ENCODE data around the gene ICAM2.

ICAM2 gene

DNA sequence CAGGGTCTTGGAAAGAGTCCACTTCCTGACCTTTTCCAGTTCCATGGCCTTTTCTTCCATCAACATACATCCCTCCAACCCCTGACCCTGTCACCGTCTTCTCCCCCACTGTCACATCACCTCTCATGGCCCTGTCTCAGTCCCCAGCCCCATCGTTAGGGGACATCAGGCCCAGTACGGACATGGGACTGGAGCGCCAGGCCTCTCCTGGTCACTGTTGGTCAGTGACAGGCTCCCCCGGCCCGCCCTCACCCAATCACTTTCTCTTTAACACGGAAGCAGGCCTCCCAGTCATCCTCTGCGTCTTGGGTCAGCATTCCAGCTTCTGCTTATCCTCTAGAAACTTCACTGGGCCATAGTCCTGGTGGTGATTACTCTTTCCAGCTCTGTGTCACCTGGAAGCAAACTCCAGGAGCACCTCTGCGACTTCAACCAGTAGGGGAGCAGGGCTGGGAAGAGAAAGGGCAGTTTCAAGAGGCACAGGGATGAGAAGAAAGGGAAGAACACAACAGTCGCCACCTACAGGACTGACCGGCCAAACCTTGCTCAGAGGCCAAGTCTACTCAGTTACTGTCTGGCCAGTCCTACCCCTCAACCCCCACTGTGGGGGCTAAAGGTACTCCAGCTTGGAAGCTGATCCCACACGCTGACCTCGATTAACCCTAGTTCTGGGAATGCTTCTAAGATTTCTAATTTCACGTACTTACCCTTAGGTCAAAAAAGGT, 15.9 kb upstream of the ICAM2 start:
- no peak overlapping the region for H3K4me3 ChIP-seq (ENCODE audit: low read depth, low read length)
- TF ChIP-seq, protein P1, sequence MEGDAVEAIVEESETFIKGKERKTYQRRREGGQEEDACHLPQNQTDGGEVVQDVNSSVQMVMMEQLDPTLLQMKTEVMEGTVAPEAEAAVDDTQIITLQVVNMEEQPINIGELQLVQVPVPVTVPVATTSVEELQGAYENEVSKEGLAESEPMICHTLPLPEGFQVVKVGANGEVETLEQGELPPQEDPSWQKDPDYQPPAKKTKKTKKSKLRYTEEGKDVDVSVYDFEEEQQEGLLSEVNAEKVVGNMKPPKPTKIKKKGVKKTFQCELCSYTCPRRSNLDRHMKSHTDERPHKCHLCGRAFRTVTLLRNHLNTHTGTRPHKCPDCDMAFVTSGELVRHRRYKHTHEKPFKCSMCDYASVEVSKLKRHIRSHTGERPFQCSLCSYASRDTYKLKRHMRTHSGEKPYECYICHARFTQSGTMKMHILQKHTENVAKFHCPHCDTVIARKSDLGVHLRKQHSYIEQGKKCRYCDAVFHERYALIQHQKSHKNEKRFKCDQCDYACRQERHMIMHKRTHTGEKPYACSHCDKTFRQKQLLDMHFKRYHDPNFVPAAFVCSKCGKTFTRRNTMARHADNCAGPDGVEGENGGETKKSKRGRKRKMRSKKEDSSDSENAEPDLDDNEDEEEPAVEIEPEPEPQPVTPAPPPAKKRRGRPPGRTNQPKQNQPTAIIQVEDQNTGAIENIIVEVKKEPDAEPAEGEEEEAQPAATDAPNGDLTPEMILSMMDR (IDR thresholded peaks at IDR 0.05; ENCODE audit: low read depth, low read length) = no peak

DNA sequence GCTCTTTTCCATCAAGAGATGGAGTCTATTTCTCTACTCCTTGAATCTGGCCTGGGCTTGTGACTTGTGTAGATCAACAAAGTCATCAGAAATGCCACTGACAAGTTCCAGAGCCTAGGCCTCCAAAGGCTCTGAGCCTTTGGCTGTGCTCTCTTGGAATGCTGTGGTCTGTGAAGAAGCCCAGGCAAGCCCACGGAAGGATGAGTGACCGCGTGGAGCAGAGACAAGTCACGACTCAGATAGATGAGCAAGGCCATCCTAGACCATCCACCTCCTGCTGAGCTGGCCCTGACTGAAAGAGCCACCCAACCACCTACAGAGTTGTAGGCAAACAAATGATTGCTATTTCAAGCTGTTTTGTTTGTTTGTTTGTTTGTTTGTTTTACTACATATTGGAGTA, 11.6 kb upstream of the ICAM2 start:
- no peak overlapping the region for H3K4me3 ChIP-seq (ENCODE audit: low read depth, low read length)
- TF ChIP-seq, protein P1 (IDR thresholded peaks at IDR 0.05; ENCODE audit: low read depth, low read length) = no peak

DNA sequence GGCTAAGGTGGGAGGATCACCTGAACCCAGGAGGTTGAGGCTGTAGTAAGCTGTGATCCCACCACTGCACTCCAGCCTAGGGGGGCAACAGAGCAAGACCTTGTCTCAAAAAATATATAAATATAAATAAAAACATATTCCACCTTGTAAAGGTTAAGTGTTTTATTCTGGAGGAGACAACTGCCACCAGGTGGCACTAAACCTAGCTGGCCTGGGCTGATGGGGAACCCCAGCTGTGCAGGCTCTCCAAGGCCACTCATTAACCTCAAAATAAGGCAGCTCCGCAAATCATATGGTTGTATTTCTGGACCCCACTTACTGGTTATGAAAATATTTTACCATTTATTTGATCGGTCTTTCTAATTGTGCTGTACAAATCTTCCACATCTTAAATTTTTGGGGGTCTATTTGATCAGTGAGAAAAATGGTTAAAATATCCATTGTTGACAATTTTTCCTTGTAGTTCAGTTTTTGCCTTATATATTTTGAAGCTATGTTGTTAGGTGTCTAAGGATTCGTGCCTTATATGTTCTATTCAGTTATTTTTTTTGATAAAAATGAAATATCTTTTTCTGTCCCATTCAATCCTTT, 8.5 kb upstream of the ICAM2 start:
- TF ChIP-seq, protein P1 (IDR thresholded peaks at IDR 0.05; ENCODE audit: low read depth, low read length) = peak; percentile 57
- H3K4me3 ChIP-seq (ENCODE audit: low read depth, low read length) = no peak overlapping the region

DNA sequence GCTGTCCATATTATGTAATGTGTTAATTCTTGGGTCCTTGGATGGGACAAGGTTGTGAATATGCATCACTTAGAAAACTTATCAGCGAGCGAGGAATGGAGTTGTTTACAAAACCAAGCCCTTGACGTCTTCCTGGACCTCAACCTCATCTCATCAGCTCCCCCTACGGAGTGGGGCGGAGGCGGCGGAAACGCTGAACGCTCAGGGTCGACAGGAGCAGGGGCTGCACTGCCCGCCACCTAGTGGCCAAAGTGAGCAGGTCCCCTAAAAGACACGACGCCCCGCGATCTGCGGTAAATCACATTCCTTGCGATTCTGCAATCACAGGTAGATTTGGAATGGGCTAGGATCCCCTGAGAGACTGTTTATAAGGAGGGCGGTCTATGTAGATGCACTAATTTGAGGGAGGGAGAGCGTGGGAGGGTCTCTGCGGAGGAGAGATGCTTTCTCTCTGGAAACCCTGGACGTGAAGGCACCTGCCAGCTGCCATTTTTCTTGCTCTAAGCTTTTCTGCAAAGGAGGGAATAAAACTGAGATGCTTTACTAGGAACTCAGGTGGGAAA, 5.4 kb upstream of the ICAM2 start:
- H3K4me3 ChIP-seq (ENCODE audit: low read depth, low read length) = no peak overlapping the region
- TF ChIP-seq, protein P1 (IDR thresholded peaks at IDR 0.05; ENCODE audit: low read depth, low read length) = peak; percentile 92

DNA sequence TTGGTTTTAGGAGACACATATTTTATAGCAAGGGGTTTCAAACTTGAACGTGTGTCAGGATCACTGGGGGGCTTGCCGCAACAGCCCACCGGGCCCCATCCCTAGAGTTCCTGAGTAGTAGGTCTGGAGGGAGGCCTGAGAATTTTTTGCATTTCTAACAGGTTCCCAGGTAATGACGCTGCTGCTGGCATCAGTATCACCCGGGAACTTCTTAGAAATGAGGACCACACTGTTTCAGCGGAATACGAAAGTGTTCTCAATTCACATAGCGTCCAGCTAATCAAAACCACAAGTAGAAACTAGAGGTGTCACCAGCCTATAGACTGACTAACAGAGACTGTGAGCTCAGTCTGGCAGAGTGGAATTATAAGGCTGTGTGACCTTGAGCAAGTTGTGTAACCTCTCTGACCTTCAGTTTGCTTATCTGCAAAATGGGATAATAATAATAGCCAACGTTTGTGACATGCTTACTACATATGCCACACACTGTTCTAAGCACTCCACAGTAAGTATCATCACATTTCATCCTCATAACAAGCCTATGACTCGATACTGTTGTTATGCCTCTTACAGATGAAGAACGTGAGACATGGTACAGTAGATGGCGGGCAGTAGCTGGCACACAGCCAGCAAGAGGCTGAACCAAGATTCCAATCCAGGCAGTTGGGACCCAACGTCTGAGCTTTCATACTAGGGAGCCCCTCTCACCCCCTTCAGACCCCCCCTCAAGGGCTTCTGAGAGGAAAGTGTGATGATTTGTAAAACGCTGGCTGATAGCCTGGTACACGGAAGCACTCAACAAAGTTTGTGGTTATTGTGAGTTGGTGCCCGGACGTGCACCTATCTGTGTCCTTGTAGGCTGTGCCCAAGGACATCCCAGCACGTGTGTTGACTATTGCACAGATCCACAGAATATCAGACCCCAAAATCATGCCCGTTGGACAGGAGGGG, 4.6 kb upstream of the ICAM2 start:
- no peak overlapping the region for H3K4me3 ChIP-seq (ENCODE audit: low read depth, low read length)
- TF ChIP-seq, protein P1 (IDR thresholded peaks at IDR 0.05; ENCODE audit: low read depth, low read length) = no peak

DNA sequence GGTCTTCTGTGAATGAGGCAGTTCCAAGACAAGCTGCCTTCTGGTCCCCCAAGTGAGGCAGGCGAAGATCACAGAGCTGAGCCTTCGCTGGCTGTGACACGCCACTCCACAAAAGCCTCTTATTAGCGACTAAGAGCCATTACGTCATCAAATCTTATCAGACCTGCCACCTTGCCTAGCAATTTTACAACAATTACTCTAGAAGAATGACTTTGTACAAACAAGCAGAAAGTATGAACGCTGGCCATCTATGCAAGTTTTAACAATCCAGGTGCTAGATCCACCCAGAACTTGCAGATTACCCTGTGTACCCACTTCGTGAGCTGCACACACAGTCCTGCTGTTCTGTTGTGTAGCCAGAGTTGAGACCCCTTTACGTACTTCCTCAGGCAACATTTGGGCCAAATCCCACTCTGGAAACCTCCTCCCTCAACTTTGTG, 3.8 kb upstream of the ICAM2 start:
- TF ChIP-seq, protein P1 (IDR thresholded peaks at IDR 0.05; ENCODE audit: low read depth, low read length) = no peak
- no peak overlapping the region for H3K4me3 ChIP-seq (ENCODE audit: low read depth, low read length)
